Measurements from ENCODE around the gene PCK2.

Gene PCK2

GRCh38 chr14:24086193-24086955 lies 7.7 kb upstream of the PCK2 start:
- Mint-ChIP-seq H3K27ac (no peak overlapping the region), H3K4me3 (no peak overlapping the region), H3K27me3 (no peaks in the 10 kb centered on the region), H3K36me3 (ENCODE audit: insufficient read depth) (peaks cover 5% of the 10 kb centered on the region), H3K9me3 (no peaks in the 10 kb centered on the region), H3K4me1 (ENCODE audit: low read depth in 2 of 2) (peaks cover 11% of the 10 kb centered on the region in 2 donors)
- no peak for DNase-seq
- no peak for ATAC-seq (replicated peaks)

GRCh38 chr14:24087004-24087403 lies 7.1 kb upstream of the PCK2 start:
- Mint-ChIP-seq H3K27ac (no peak overlapping the region), H3K27me3 (no peaks in the 10 kb centered on the region), H3K4me3 (no peak overlapping the region), H3K9me3 (no peaks in the 10 kb centered on the region), H3K36me3 (ENCODE audit: insufficient read depth) (peaks cover 4% of the 10 kb centered on the region), H3K4me1 (ENCODE audit: low read depth in 2 of 2) (peaks cover 8 to 9% of the 10 kb centered on the region in 2 donors)
- no peak for ATAC-seq (replicated peaks)
- no peak for DNase-seq

- peaks cover 2% of the 10 kb centered on the region for H3K36me3 Mint-ChIP-seq (ENCODE audit: insufficient read depth)
- H3K4me1 Mint-ChIP-seq (ENCODE audit: low read depth in 2 of 2) = peaks cover 5 to 13% of the 10 kb centered on the region in 2 donors
- ATAC-seq (replicated peaks) (no peak), DNase-seq (no peak)
- no peaks in the 10 kb centered on the region for H3K9me3 Mint-ChIP-seq
- no peak overlapping the region for H3K4me3 Mint-ChIP-seq
- no peak overlapping the region for H3K27ac Mint-ChIP-seq
- H3K27me3 Mint-ChIP-seq = no peaks in the 10 kb centered on the region
These were observed 6.0 kb upstream of the PCK2 start for GRCh38 chr14:24088095-24088494.

- Mint-ChIP-seq H3K36me3 (ENCODE audit: insufficient read depth) (peaks cover 5% of the 10 kb centered on the region), H3K4me1 (ENCODE audit: low read depth in 2 of 2) (peaks cover 15 to 24% of the 10 kb centered on the region in 2 donors), H3K9me3 (no peaks in the 10 kb centered on the region), H3K4me3 (no peak overlapping the region), H3K27me3 (no peaks in the 10 kb centered on the region), H3K27ac (no peak overlapping the region)
- DNase-seq = no peak
- ATAC-seq (replicated peaks) = no peak
These were observed 4.2 kb upstream of the PCK2 start for GRCh38 chr14:24089890-24090289.

GRCh38 chr14:24092110-24092504 lies 2.0 kb upstream of the PCK2 start:
- Mint-ChIP-seq H3K27me3 (no peaks in the 10 kb centered on the region), H3K4me1 (ENCODE audit: low read depth in 2 of 2) (peaks cover 27 to 33% of the 10 kb centered on the region in 2 donors), H3K4me3 (peak overlapping the region in 1 of 2 donors; percentile 31), H3K9me3 (no peaks in the 10 kb centered on the region), H3K36me3 (ENCODE audit: insufficient read depth) (peaks cover 8% of the 10 kb centered on the region), H3K27ac (no peak overlapping the region)
- DNase-seq = no peak
- no peak for ATAC-seq (replicated peaks)

- Mint-ChIP-seq H3K9me3 (no peaks in the 10 kb centered on the region), H3K36me3 (ENCODE audit: insufficient read depth) (peaks cover 8% of the 10 kb centered on the region), H3K4me3 (peak overlapping the region; percentile 97 to 98), H3K27ac (peak overlapping the region; percentile 54 to 95), H3K4me1 (ENCODE audit: low read depth in 2 of 2) (peaks cover 27 to 33% of the 10 kb centered on the region in 2 donors), H3K27me3 (no peaks in the 10 kb centered on the region)
- no peak for ATAC-seq (replicated peaks)
- no peak for DNase-seq
These were observed 1.5 kb upstream of the PCK2 start for GRCh38 chr14:24092505-24093206.

- Mint-ChIP-seq H3K27me3 (no peaks in the 10 kb centered on the region), H3K36me3 (ENCODE audit: insufficient read depth) (peaks cover 8% of the 10 kb centered on the region), H3K4me1 (ENCODE audit: low read depth in 2 of 2) (peaks cover 27 to 33% of the 10 kb centered on the region in 2 donors), H3K4me3 (peak overlapping the region; percentile 97 to 98), H3K9me3 (no peaks in the 10 kb centered on the region), H3K27ac (peak overlapping the region; percentile 54 to 95)
- ATAC-seq (replicated peaks) = no peak
- DNase-seq = no peak
These were observed 757 bp upstream of the PCK2 start for GRCh38 chr14:24093207-24093900.

GRCh38 chr14:24094841-24095270 lies 745 bp downstream of the PCK2 start:
- H3K27me3 Mint-ChIP-seq = no peaks in the 10 kb centered on the region
- peak overlapping the region; percentile 95 to 96 for H3K27ac Mint-ChIP-seq
- DNase-seq (peak in 1 of 3 experiments; percentile 8), ATAC-seq (replicated peaks) (no peak)
- H3K4me1 Mint-ChIP-seq (ENCODE audit: low read depth in 2 of 2) = peaks cover 27 to 33% of the 10 kb centered on the region in 2 donors
- no peaks in the 10 kb centered on the region for H3K9me3 Mint-ChIP-seq
- peak overlapping the region; percentile 97 to 98 for H3K4me3 Mint-ChIP-seq
- H3K36me3 Mint-ChIP-seq (ENCODE audit: insufficient read depth) = peaks cover 11% of the 10 kb centered on the region

GRCh38 chr14:24095271-24096068 lies 1.4 kb downstream of the PCK2 start:
- H3K4me1 Mint-ChIP-seq (ENCODE audit: low read depth in 2 of 2) = peaks cover 26 to 32% of the 10 kb centered on the region in 2 donors
- ATAC-seq (replicated peaks) = peak; percentile 16
- peak overlapping the region; percentile 95 to 96 for H3K27ac Mint-ChIP-seq
- H3K27me3 Mint-ChIP-seq = no peaks in the 10 kb centered on the region
- DNase-seq = peak in 2 of 3 experiments; percentile 9 to 12
- no peaks in the 10 kb centered on the region for H3K9me3 Mint-ChIP-seq
- H3K36me3 Mint-ChIP-seq (ENCODE audit: insufficient read depth) = peaks cover 11% of the 10 kb centered on the region
- peak overlapping the region; percentile 97 to 98 for H3K4me3 Mint-ChIP-seq

GRCh38 chr14:24096545-24097181 lies 2.6 kb downstream of the PCK2 start:
- no peaks in the 10 kb centered on the region for H3K9me3 Mint-ChIP-seq
- H3K27me3 Mint-ChIP-seq = no peaks in the 10 kb centered on the region
- DNase-seq = no peak
- no peak for ATAC-seq (replicated peaks)
- H3K27ac Mint-ChIP-seq = no peak overlapping the region
- peaks cover 24 to 29% of the 10 kb centered on the region in 2 donors for H3K4me1 Mint-ChIP-seq (ENCODE audit: low read depth in 2 of 2)
- peaks cover 19% of the 10 kb centered on the region for H3K36me3 Mint-ChIP-seq (ENCODE audit: insufficient read depth)
- H3K4me3 Mint-ChIP-seq = peak overlapping the region in 1 of 2 donors; percentile 24

GRCh38 chr14:24098229-24098926 lies 4.3 kb downstream of the PCK2 start:
- Mint-ChIP-seq H3K36me3 (ENCODE audit: insufficient read depth) (peaks cover 15% of the 10 kb centered on the region), H3K4me3 (no peak overlapping the region), H3K9me3 (no peaks in the 10 kb centered on the region), H3K27me3 (no peaks in the 10 kb centered on the region), H3K27ac (peak overlapping the region in 1 of 2 donors; percentile 35), H3K4me1 (ENCODE audit: low read depth in 2 of 2) (peaks cover 17 to 20% of the 10 kb centered on the region in 2 donors)
- DNase-seq (no peak), ATAC-seq (replicated peaks) (no peak)
